ENCODE measurements around the gene ZNF423. TPM values are rescaled to one million over a fixed set of nuclear protein-coding genes. Genes with fewer than 3 reads are reported as not detected.

The ZNF423 gene
- total RNA-seq, 1 experiment from 2014 or later: not detected

- CTCF ChIA-PET: no interaction called here
- Mint-ChIP-seq H3K27ac (ENCODE audit: unreplicated experiment) (no peak overlapping the region), H3K4me1 (ENCODE audit: low read depth, unreplicated experiment) (peaks cover 8% of the 10 kb centered on the region)
Observed at GRCh38 chr16:49861299-49861698, 5.4 kb upstream of the ZNF423 start.

DNA sequence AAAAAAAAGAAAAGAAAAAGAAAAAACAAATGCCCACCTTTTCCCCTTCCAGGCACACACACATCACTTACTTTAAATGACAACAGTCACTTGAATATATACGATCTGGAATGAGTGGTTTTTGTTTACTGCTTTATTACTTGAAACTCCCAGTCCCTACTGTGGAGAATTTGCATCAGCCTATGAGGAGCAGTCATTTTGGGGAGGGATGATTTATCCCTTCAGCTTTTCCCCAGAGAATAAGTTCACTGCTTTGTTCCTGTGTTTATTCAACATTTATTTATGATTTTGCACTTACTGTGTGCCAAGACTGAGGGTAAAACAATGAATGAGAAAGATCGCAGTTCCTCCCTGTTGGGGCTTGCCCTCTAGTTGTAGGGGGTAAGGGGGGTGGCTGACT is 4.7 kb upstream of the ZNF423 start:
- Mint-ChIP-seq H3K4me3 (ENCODE audit: low read depth, unreplicated experiment) (no peak overlapping the region), H3K27ac (ENCODE audit: unreplicated experiment) (no peak overlapping the region), H3K36me3 (ENCODE audit: insufficient read depth, unreplicated experiment) (peaks cover 8% of the 10 kb centered on the region), H3K4me1 (ENCODE audit: low read depth, unreplicated experiment) (peaks cover 8% of the 10 kb centered on the region), H3K27me3 (ENCODE audit: unreplicated experiment) (peaks cover 94% of the 10 kb centered on the region), H3K9me3 (ENCODE audit: low read depth, unreplicated experiment) (no peaks in the 10 kb centered on the region)
- CTCF ChIA-PET: no interaction called here
- intact Hi-C loops (cut with micrococcal nuclease; ENCODE audit: unreplicated experiment): no loop called here
- DNase-seq: no peak
- TF ChIP-seq, protein P1, sequence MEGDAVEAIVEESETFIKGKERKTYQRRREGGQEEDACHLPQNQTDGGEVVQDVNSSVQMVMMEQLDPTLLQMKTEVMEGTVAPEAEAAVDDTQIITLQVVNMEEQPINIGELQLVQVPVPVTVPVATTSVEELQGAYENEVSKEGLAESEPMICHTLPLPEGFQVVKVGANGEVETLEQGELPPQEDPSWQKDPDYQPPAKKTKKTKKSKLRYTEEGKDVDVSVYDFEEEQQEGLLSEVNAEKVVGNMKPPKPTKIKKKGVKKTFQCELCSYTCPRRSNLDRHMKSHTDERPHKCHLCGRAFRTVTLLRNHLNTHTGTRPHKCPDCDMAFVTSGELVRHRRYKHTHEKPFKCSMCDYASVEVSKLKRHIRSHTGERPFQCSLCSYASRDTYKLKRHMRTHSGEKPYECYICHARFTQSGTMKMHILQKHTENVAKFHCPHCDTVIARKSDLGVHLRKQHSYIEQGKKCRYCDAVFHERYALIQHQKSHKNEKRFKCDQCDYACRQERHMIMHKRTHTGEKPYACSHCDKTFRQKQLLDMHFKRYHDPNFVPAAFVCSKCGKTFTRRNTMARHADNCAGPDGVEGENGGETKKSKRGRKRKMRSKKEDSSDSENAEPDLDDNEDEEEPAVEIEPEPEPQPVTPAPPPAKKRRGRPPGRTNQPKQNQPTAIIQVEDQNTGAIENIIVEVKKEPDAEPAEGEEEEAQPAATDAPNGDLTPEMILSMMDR (IDR thresholded peaks at IDR 0.05; ENCODE audit: unreplicated experiment): no peak
- no TSS peak for BruUV-seq (replicated peaks)

More at GRCh38 chr16:49861299-49861698, 5.4 kb upstream of the ZNF423 start:
- H3K9me3 Mint-ChIP-seq (ENCODE audit: low read depth, unreplicated experiment): no peaks in the 10 kb centered on the region
- no TSS peak for BruUV-seq (replicated peaks)
- peaks cover 4% of the 10 kb centered on the region for H3K36me3 Mint-ChIP-seq (ENCODE audit: insufficient read depth, unreplicated experiment)
- H3K4me3 Mint-ChIP-seq (ENCODE audit: low read depth, unreplicated experiment): no peak overlapping the region
- intact Hi-C loops (cut with micrococcal nuclease; ENCODE audit: unreplicated experiment): no loop called here
- TF ChIP-seq, protein P1 (IDR thresholded peaks at IDR 0.05; ENCODE audit: unreplicated experiment): no peak
- peaks cover 90% of the 10 kb centered on the region for H3K27me3 Mint-ChIP-seq (ENCODE audit: unreplicated experiment)
- no peak for DNase-seq

- TF ChIP-seq, protein P1 (IDR thresholded peaks at IDR 0.05; ENCODE audit: unreplicated experiment): no peak
- H3K36me3 Mint-ChIP-seq (ENCODE audit: insufficient read depth, unreplicated experiment): peaks cover 14% of the 10 kb centered on the region
- intact Hi-C loops (cut with micrococcal nuclease; ENCODE audit: unreplicated experiment): no loop called here
- peak overlapping the region; percentile 72 for H3K4me3 Mint-ChIP-seq (ENCODE audit: low read depth, unreplicated experiment)
- peaks cover 88% of the 10 kb centered on the region for H3K27me3 Mint-ChIP-seq (ENCODE audit: unreplicated experiment)
- CTCF ChIA-PET: interaction anchor here (0.5 to 0.6 kb wide), 3 partner anchors 78 to 953 kb away, joined by 3 to 5 read pairs (median 3); no protein-coding TSS in a partner anchor
- peaks cover 8% of the 10 kb centered on the region for H3K4me1 Mint-ChIP-seq (ENCODE audit: low read depth, unreplicated experiment)
- no peak for DNase-seq
- H3K27ac Mint-ChIP-seq (ENCODE audit: unreplicated experiment): no peak overlapping the region
- H3K9me3 Mint-ChIP-seq (ENCODE audit: low read depth, unreplicated experiment): no peaks in the 10 kb centered on the region
- no TSS peak for BruUV-seq (replicated peaks)
Observed at GRCh38 chr16:49859125-49859811, 3.4 kb upstream of the ZNF423 start.

- Mint-ChIP-seq H3K4me3 (ENCODE audit: low read depth, unreplicated experiment) (peak overlapping the region; percentile 72), H3K36me3 (ENCODE audit: insufficient read depth, unreplicated experiment) (peaks cover 17% of the 10 kb centered on the region), H3K4me1 (ENCODE audit: low read depth, unreplicated experiment) (peaks cover 8% of the 10 kb centered on the region), H3K27ac (ENCODE audit: unreplicated experiment) (no peak overlapping the region), H3K9me3 (ENCODE audit: low read depth, unreplicated experiment) (no peaks in the 10 kb centered on the region), H3K27me3 (ENCODE audit: unreplicated experiment) (peaks cover 88% of the 10 kb centered on the region)
- TF ChIP-seq, protein P1 (IDR thresholded peaks at IDR 0.05; ENCODE audit: unreplicated experiment): no peak
- intact Hi-C loops (cut with micrococcal nuclease; ENCODE audit: unreplicated experiment): no loop called here
- no peak for DNase-seq
- CTCF ChIA-PET: interaction anchor here (0.5 to 1.4 kb wide), 9 partner anchors 18 to 803 kb away, joined by 3 to 10 read pairs (median 5); partner anchors contain the start of gene CNEP1R1
- BruUV-seq (replicated peaks): no TSS peak
Observed at GRCh38 chr16:49858200-49859124, 2.5 kb upstream of the ZNF423 start.

Data from Calu3 (cell line).